ENCODE results near the gene FREM2. TPM values are rescaled to one million over a fixed set of nuclear protein-coding genes. Genes with fewer than 3 reads are reported as not detected.

FREM2 gene
- total RNA-seq, 6 experiments from 2014 or later, result 0.18 to 2.9 (median 1.5) TPM

DNA sequence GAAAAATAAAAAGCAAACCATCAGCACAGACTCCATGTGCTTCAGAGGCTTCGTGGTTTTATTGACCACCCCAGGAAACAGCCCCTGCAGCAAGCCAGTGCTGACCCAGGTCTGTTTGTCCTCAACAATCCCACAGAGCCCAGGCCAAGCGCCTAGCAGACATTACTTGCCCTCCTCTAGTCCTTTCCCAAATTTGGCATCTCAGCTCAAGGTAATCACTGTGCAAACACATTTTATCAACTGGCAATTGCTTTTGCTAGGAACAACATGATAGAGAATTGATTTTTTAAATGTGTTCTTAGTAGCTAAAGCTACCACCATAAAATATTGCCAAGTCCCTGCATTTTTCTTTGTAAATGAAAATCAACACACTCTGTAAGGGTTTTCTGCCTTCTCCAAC is 182.0 kb downstream of the FREM2 start:
- intact Hi-C loops (cut with DNase I), result no loop called here
- ATAC-seq, result peak; percentile 58 to 80 (median 74)
- 21% methylated on average over 2 of the region's 2 CpGs for WGBS (ENCODE audit: insufficient coverage, low coverage, low lambda C conversion rate, missing lambda C conversion rate)
- peaks cover 0 to 6% (median 0%) of the 10 kb centered on the region in 4 donors for H3K4me1 ChIP-seq
- TF ChIP-seq CTCF (IDR thresholded peaks at IDR 0.05) (no peak), POLR2A (IDR thresholded peaks at IDR 0.05) (no peak)
- H3K36me3 ChIP-seq, result no peaks in the 10 kb centered on the region
- H3K27me3 ChIP-seq, result no peaks in the 10 kb centered on the region
- H3K27ac ChIP-seq, result no peak overlapping the region
- peak in 1 of 3 donors; percentile 19 for DNase-seq
- H3K9me3 ChIP-seq, result no peaks in the 10 kb centered on the region
- H3K4me3 ChIP-seq, result no peak overlapping the region

- no peak for TF ChIP-seq CTCF (IDR thresholded peaks at IDR 0.05)
- no peaks in the 10 kb centered on the region for H3K36me3 ChIP-seq
- H3K9me3 ChIP-seq, result no peaks in the 10 kb centered on the region
- no peak overlapping the region for H3K4me3 ChIP-seq
- H3K27me3 ChIP-seq, result no peaks in the 10 kb centered on the region
- WGBS (ENCODE audit: insufficient coverage, low coverage, low lambda C conversion rate, missing lambda C conversion rate), result 14% methylated on average over 2 of the region's 2 CpGs
- ATAC-seq (peak in 2 of 4 donors; percentile 50 to 52), DNase-seq (no peak)
- intact Hi-C loops (cut with DNase I), result no loop called here
- H3K27ac ChIP-seq, result no peak overlapping the region
- peaks cover 0 to 6% (median 0%) of the 10 kb centered on the region in 4 donors for H3K4me1 ChIP-seq
Measured at GRCh38 chr13:38871275-38871674, 184.4 kb downstream of the FREM2 start.

- 32% methylated on average over 7 of the region's 7 CpGs for WGBS (ENCODE audit: insufficient coverage, low coverage, low lambda C conversion rate, missing lambda C conversion rate)
- DNase-seq (peak in 2 of 3 donors; percentile 22 to 50), ATAC-seq (peak in 3 of 4 donors; percentile 23 to 63 (median 59))
- no peak overlapping the region for H3K27ac ChIP-seq
- peak in 3 of 4 donors; percentile 20 to 52 (median 34) for TF ChIP-seq CTCF (IDR thresholded peaks at IDR 0.05)
- TF ChIP-seq POLR2A (IDR thresholded peaks at IDR 0.05), result no peak
- peaks cover 0 to 6% (median 0%) of the 10 kb centered on the region in 4 donors for H3K4me1 ChIP-seq
- H3K36me3 ChIP-seq, result no peaks in the 10 kb centered on the region
- no peaks in the 10 kb centered on the region for H3K27me3 ChIP-seq
- intact Hi-C loops (cut with DNase I), result no loop called here
- no peaks in the 10 kb centered on the region for H3K9me3 ChIP-seq
- no peak overlapping the region for H3K4me3 ChIP-seq
Measured at GRCh38 chr13:38872693-38873092, 185.8 kb downstream of the FREM2 start.

- intact Hi-C loops (cut with DNase I), result no loop called here
Measured at GRCh38 chr13:38875186-38875875, 188.5 kb downstream of the FREM2 start.

More at GRCh38 chr13:38875186-38875875, 188.5 kb downstream of the FREM2 start:
- DNase-seq (no peak), ATAC-seq (no peak)
- H3K4me3 ChIP-seq, result no peak overlapping the region
- no peak overlapping the region for H3K27ac ChIP-seq
- no peaks in the 10 kb centered on the region for H3K9me3 ChIP-seq
- H3K27me3 ChIP-seq, result no peaks in the 10 kb centered on the region
- 71% methylated on average over 1 of the region's 1 CpG for WGBS (ENCODE audit: insufficient coverage, low coverage, low lambda C conversion rate, missing lambda C conversion rate)
- H3K4me1 ChIP-seq, result peaks cover 0 to 11% (median 0%) of the 10 kb centered on the region in 4 donors
- H3K36me3 ChIP-seq, result no peaks in the 10 kb centered on the region
- TF ChIP-seq CTCF (IDR thresholded peaks at IDR 0.05) (no peak), POLR2A (IDR thresholded peaks at IDR 0.05) (no peak)
